ENCODE results near the gene AAMP.

DNA sequence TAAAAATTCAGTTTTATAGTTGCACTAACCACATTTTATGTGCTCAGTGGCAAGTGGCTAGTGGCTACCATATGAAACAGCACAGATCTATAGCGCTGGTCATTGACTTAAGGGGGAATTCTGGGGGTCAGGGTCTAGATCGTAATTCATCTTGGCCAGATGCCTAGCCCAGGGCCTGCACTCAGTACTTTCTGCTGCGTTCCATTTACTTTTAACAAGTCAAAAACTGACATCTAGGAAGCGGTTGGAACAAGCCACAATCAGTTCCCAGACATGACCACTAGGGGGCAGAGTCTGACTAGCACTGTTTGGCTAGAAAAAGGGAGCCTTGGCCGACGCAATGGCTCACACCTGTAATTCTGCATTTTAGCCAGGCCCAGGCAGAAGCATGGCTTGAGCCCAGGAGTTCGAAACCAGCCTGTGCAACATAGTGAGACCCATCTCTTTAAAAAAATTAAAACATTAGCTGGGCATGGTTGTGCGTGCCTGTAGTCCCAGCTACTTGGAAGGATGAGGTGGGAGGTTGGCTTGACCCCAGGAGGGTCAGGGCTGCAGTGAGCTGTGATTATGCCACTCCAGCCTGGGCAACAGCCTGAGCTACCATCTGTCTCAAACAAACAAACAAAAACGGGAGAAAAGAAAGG lies 31.4 kb upstream of the AAMP start:
- TF ChIP-seq, protein P1, sequence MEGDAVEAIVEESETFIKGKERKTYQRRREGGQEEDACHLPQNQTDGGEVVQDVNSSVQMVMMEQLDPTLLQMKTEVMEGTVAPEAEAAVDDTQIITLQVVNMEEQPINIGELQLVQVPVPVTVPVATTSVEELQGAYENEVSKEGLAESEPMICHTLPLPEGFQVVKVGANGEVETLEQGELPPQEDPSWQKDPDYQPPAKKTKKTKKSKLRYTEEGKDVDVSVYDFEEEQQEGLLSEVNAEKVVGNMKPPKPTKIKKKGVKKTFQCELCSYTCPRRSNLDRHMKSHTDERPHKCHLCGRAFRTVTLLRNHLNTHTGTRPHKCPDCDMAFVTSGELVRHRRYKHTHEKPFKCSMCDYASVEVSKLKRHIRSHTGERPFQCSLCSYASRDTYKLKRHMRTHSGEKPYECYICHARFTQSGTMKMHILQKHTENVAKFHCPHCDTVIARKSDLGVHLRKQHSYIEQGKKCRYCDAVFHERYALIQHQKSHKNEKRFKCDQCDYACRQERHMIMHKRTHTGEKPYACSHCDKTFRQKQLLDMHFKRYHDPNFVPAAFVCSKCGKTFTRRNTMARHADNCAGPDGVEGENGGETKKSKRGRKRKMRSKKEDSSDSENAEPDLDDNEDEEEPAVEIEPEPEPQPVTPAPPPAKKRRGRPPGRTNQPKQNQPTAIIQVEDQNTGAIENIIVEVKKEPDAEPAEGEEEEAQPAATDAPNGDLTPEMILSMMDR (IDR thresholded peaks at IDR 0.05): peak in 3 of 4 experiments; percentile 97 to 98 (median 98)
- TF ChIP-seq EP300 (IDR thresholded peaks at IDR 0.05): no peak

Data from gastroesophageal sphincter (tissue), 3 donors.